GM23338 (cell line): ENCODE data around the gene TM9SF2. TPM values are rescaled to one million over a fixed set of nuclear protein-coding genes. Genes with fewer than 3 reads are reported as not detected.

Experiments used
- ATAC-seq: fragments of 200-7000 bp; cut with Tn5 transposase; 3 replicates; pipeline ENCODE4 v1.9.1; 2020
- DNase-seq: peaks from one replicate; pipeline ENCODE4 v3.0.0-alpha.2; 2015; ENCODE audit warnings: low spot score
- H2AFZ ChIP-seq: fragments of 200-600 bp; sonication (generic); 2 replicates; pipeline ENCODE4 v1.8.0; 2016; ENCODE audit warnings: antibody characterized with exemption, mild to moderate bottlenecking, moderate library complexity
- H3F3A ChIP-seq: fragments of 200-600 bp; sonication (generic); replicated peaks from 2 replicates; pipeline ENCODE4 v1.8.0; 2017; ENCODE audit warnings: antibody characterized with exemption, mixed run types, low read depth
- H3K27ac ChIP-seq: fragments of 200-600 bp; sonication (generic); 2 replicates; pipeline ENCODE4 v1.6.1; 2016; ENCODE audit warnings: low read depth
- H3K27me3 ChIP-seq: fragments of 200-600 bp; sonication (generic); 2 replicates; pipeline ENCODE4 v1.8.0; 2016; ENCODE audit warnings: mild to moderate bottlenecking, mixed run types, moderate library complexity; ENCODE audit not compliant: insufficient read depth
- H3K36me3 ChIP-seq: fragments of 200-600 bp; sonication (generic); 2 replicates; pipeline ENCODE4 v1.8.0; 2016; ENCODE audit warnings: mild to moderate bottlenecking; ENCODE audit not compliant: insufficient read depth
- H3K4me1 ChIP-seq: fragments of 200-600 bp; sonication (generic); 2 replicates; pipeline ENCODE4 v1.8.0; 2016; ENCODE audit warnings: mild to moderate bottlenecking, moderate library complexity; ENCODE audit not compliant: insufficient read depth
- H3K4me2 ChIP-seq: fragments of 200-600 bp; sonication (generic); 2 replicates; pipeline ENCODE4 v1.7.1; 2017; ENCODE audit warnings: mixed run types
- H3K4me3 ChIP-seq: fragments of 200-600 bp; sonication (generic); 2 replicates; pipeline ENCODE4 v1.6.1; 2016; ENCODE audit warnings: mixed run types
- H3K79me2 ChIP-seq: fragments of 200-600 bp; sonication (generic); replicated peaks from 2 replicates; pipeline ENCODE4 v1.8.0; 2017; ENCODE audit warnings: mild to moderate bottlenecking; ENCODE audit not compliant: insufficient read depth
- H3K9me2 ChIP-seq: fragments of 200-600 bp; sonication (generic); 2 replicates; pipeline ENCODE4 v1.8.0; 2017; ENCODE audit not compliant: insufficient read depth
- H4K20me1 ChIP-seq: fragments of 200-600 bp; sonication (generic); replicated peaks from 2 replicates; pipeline ENCODE4 v1.8.0; 2017; ENCODE audit warnings: mild to moderate bottlenecking; ENCODE audit not compliant: insufficient read depth
- H3K27ac Mint-ChIP-seq: 2 replicates; pipeline ENCODE4 v1.8.0; 2020; ENCODE audit warnings: inconsistent platforms, mild to moderate bottlenecking, moderate library complexity, mixed read lengths
- H3K27me3 Mint-ChIP-seq: 3 replicates; pipeline ENCODE4 v1.8.0; 2022; ENCODE audit warnings: low read depth, mild to moderate bottlenecking, moderate library complexity, mixed read lengths, inconsistent platforms; ENCODE audit not compliant: insufficient read depth, poor library complexity
- H3K36me3 Mint-ChIP-seq: 3 replicates; pipeline ENCODE4 v1.8.0; 2021; ENCODE audit warnings: low read depth, mild to moderate bottlenecking, inconsistent platforms, moderate library complexity, mixed read lengths
- H3K4me1 Mint-ChIP-seq: 3 replicates; pipeline ENCODE4 v1.8.0; 2020; ENCODE audit warnings: mild to moderate bottlenecking, inconsistent platforms, mixed read lengths
- H3K4me3 Mint-ChIP-seq: 3 replicates; pipeline ENCODE4 v1.8.0; 2021; ENCODE audit warnings: moderate library complexity, mild to moderate bottlenecking, inconsistent platforms, mixed read lengths
- H3K9me3 Mint-ChIP-seq: 3 replicates; pipeline ENCODE4 v1.8.0; 2020; ENCODE audit warnings: moderate library complexity, mild to moderate bottlenecking, inconsistent platforms, mixed read lengths
- JUNB ChIP-seq: IDR thresholded peaks from one replicate; pipeline ENCODE4 v1.6.1; 2016; ENCODE audit warnings: antibody characterized with exemption; ENCODE audit not compliant: unreplicated experiment
- NANOG ChIP-seq: IDR thresholded peaks from 2 replicates; pipeline ENCODE4 v1.6.1; 2016; ENCODE audit warnings: antibody characterized with exemption, borderline replicate concordance
- POLR2AphosphoS5 ChIP-seq: IDR thresholded peaks from 2 replicates; pipeline ENCODE4 v1.6.1; 2016; ENCODE audit warnings: antibody characterized with exemption, low read depth
- STAT1 ChIP-seq: IDR thresholded peaks from one replicate; pipeline ENCODE4 v1.6.1; 2016; ENCODE audit warnings: antibody characterized with exemption; ENCODE audit not compliant: unreplicated experiment
- ZNF331 ChIP-seq: fragments of 250-450 bp; sonication (Bioruptor Pico); IDR thresholded peaks from 2 replicates; pipeline ENCODE4 v1.5.0; 2020; ENCODE audit warnings: low read depth, mild to moderate bottlenecking, moderate library complexity
- polyA plus RNA-seq: library from polyadenylated mRNA; unstranded; fragments of >200 nt; fragmentation: Nextera tagmentation; extraction: Ambion mirVana; gene quantifications from 2 replicates; pipeline ENCODE4 v1.2.1, GENCODE V29; 2016
- total RNA-seq: library from RNA; depleted of rRNA; stranded (reverse); fragments of >200 nt; shearing (Covaris generic); gene quantifications from 2 replicates; pipeline ENCODE4 v1.2.3, GENCODE V29; 2014
- TF ChIP-seq, protein P1 (sequence below), 2 experiments: fragments of 200-600 bp in 1 of 2; sonication (generic) in 1 of 2; conservative IDR thresholded peaks; 2 replicates each; pipeline versions ENCODE4 v1.5.1 to v1.6.1; 2016 to 2017; ENCODE audit warnings: antibody characterized with exemption in 2 of 2, low read depth in 2 of 2, mild to moderate bottlenecking in 2 of 2, moderate library complexity in 1 of 2
- TF ChIP-seq, protein P2 (sequence below): IDR thresholded peaks from 2 replicates; pipeline ENCODE4 v1.6.1; 2016; ENCODE audit warnings: antibody characterized with exemption
- TF ChIP-seq, protein P3 (sequence below): fragments of 250-450 bp; sonication (Bioruptor Pico); IDR thresholded peaks from 2 replicates; pipeline ENCODE4 v1.5.0; 2020; ENCODE audit warnings: mild to moderate bottlenecking, moderate library complexity

TM9SF2 gene
- total and polyA plus RNA-seq, 2 experiments from 2014 or later, result 50.5 to 115 TPM

DNA sequence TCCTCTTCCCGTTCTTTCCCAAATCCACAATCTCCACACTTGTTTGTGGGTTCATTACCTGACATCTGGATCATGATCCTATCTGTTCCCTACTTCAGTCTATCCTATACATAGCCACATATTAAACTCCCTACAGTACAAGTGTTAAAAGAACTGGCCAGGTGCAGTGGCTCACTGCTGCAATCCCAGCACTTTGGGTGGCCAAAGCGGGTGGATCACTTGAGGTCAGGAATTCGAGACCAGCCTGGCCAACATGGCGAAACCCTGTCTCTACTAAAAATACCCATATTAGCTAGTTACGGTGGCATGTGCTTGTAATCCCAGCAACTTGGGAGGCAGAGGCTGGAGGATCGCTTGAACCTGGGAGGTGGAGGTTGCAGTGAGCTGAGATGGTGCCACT, 88.3 kb downstream of the TM9SF2 start:
- no peaks in the 10 kb centered on the region for H4K20me1 ChIP-seq
- H3K4me3 ChIP-seq, result no peak overlapping the region
- TF ChIP-seq JUNB, result no peak
- TF ChIP-seq STAT1, result no peak
- TF ChIP-seq, protein P1, sequence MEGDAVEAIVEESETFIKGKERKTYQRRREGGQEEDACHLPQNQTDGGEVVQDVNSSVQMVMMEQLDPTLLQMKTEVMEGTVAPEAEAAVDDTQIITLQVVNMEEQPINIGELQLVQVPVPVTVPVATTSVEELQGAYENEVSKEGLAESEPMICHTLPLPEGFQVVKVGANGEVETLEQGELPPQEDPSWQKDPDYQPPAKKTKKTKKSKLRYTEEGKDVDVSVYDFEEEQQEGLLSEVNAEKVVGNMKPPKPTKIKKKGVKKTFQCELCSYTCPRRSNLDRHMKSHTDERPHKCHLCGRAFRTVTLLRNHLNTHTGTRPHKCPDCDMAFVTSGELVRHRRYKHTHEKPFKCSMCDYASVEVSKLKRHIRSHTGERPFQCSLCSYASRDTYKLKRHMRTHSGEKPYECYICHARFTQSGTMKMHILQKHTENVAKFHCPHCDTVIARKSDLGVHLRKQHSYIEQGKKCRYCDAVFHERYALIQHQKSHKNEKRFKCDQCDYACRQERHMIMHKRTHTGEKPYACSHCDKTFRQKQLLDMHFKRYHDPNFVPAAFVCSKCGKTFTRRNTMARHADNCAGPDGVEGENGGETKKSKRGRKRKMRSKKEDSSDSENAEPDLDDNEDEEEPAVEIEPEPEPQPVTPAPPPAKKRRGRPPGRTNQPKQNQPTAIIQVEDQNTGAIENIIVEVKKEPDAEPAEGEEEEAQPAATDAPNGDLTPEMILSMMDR (conservative IDR thresholded peaks at IDR 0.05; ENCODE audit: low read depth in 2 of 2), result no peak
- TF ChIP-seq, protein P2, sequence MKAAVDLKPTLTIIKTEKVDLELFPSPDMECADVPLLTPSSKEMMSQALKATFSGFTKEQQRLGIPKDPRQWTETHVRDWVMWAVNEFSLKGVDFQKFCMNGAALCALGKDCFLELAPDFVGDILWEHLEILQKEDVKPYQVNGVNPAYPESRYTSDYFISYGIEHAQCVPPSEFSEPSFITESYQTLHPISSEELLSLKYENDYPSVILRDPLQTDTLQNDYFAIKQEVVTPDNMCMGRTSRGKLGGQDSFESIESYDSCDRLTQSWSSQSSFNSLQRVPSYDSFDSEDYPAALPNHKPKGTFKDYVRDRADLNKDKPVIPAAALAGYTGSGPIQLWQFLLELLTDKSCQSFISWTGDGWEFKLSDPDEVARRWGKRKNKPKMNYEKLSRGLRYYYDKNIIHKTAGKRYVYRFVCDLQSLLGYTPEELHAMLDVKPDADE, result no peak
- TF ChIP-seq ZNF331, result no peak
- TF ChIP-seq NANOG, result no peak
- no peaks in the 10 kb centered on the region for H3K4me1 ChIP-seq
- no peaks in the 10 kb centered on the region for H3K9me2 ChIP-seq
- no peaks in the 10 kb centered on the region for H3K9me3 Mint-ChIP-seq
- H3F3A ChIP-seq, result no peaks in the 10 kb centered on the region
- peaks cover 2% of the 10 kb centered on the region; the same call in 1 of the 3 replicates for H3K4me1 Mint-ChIP-seq
- no peak overlapping the region for H3K27ac ChIP-seq
- ATAC-seq (no peak), DNase-seq (no peak)
- 0 out of 2 replicates have a peak overlapping the region, but pooled peaks have one; percentile 2 for H2AFZ ChIP-seq
- no peaks in the 10 kb centered on the region for H3K36me3 ChIP-seq
- no peaks in the 10 kb centered on the region for H3K27me3 ChIP-seq
- H3K27ac Mint-ChIP-seq, result no peak overlapping the region
- no peaks in the 10 kb centered on the region for H3K27me3 Mint-ChIP-seq
- H3K79me2 ChIP-seq, result no peaks in the 10 kb centered on the region
- no peak overlapping the region for H3K4me3 Mint-ChIP-seq
- H3K36me3 Mint-ChIP-seq, result no peaks in the 10 kb centered on the region
- H3K4me2 ChIP-seq, result no peak overlapping the region

- H3K4me3 ChIP-seq, result no peak overlapping the region
- no peaks in the 10 kb centered on the region for H4K20me1 ChIP-seq
- peak overlapping the region; percentile 90 for H2AFZ ChIP-seq
- Mint-ChIP-seq H3K4me3 (no peak overlapping the region), H3K27me3 (peaks cover 2% of the 10 kb centered on the region), H3K4me1 (peaks cover 2% of the 10 kb centered on the region; the same call in 1 of the 3 replicates), H3K36me3 (no peaks in the 10 kb centered on the region), H3K27ac (no peak overlapping the region), H3K9me3 (no peaks in the 10 kb centered on the region)
- no peak overlapping the region for H3K4me2 ChIP-seq
- no peaks in the 10 kb centered on the region for H3K27me3 ChIP-seq
- H3K4me1 ChIP-seq, result no peaks in the 10 kb centered on the region
- H3K9me2 ChIP-seq, result no peaks in the 10 kb centered on the region
- no peaks in the 10 kb centered on the region for H3F3A ChIP-seq
- ATAC-seq, result no peak
- H3K79me2 ChIP-seq, result no peaks in the 10 kb centered on the region
- DNase-seq, result no peak
- no peaks in the 10 kb centered on the region for H3K36me3 ChIP-seq
- H3K27ac ChIP-seq, result no peak overlapping the region
- TF ChIP-seq, protein P3, sequence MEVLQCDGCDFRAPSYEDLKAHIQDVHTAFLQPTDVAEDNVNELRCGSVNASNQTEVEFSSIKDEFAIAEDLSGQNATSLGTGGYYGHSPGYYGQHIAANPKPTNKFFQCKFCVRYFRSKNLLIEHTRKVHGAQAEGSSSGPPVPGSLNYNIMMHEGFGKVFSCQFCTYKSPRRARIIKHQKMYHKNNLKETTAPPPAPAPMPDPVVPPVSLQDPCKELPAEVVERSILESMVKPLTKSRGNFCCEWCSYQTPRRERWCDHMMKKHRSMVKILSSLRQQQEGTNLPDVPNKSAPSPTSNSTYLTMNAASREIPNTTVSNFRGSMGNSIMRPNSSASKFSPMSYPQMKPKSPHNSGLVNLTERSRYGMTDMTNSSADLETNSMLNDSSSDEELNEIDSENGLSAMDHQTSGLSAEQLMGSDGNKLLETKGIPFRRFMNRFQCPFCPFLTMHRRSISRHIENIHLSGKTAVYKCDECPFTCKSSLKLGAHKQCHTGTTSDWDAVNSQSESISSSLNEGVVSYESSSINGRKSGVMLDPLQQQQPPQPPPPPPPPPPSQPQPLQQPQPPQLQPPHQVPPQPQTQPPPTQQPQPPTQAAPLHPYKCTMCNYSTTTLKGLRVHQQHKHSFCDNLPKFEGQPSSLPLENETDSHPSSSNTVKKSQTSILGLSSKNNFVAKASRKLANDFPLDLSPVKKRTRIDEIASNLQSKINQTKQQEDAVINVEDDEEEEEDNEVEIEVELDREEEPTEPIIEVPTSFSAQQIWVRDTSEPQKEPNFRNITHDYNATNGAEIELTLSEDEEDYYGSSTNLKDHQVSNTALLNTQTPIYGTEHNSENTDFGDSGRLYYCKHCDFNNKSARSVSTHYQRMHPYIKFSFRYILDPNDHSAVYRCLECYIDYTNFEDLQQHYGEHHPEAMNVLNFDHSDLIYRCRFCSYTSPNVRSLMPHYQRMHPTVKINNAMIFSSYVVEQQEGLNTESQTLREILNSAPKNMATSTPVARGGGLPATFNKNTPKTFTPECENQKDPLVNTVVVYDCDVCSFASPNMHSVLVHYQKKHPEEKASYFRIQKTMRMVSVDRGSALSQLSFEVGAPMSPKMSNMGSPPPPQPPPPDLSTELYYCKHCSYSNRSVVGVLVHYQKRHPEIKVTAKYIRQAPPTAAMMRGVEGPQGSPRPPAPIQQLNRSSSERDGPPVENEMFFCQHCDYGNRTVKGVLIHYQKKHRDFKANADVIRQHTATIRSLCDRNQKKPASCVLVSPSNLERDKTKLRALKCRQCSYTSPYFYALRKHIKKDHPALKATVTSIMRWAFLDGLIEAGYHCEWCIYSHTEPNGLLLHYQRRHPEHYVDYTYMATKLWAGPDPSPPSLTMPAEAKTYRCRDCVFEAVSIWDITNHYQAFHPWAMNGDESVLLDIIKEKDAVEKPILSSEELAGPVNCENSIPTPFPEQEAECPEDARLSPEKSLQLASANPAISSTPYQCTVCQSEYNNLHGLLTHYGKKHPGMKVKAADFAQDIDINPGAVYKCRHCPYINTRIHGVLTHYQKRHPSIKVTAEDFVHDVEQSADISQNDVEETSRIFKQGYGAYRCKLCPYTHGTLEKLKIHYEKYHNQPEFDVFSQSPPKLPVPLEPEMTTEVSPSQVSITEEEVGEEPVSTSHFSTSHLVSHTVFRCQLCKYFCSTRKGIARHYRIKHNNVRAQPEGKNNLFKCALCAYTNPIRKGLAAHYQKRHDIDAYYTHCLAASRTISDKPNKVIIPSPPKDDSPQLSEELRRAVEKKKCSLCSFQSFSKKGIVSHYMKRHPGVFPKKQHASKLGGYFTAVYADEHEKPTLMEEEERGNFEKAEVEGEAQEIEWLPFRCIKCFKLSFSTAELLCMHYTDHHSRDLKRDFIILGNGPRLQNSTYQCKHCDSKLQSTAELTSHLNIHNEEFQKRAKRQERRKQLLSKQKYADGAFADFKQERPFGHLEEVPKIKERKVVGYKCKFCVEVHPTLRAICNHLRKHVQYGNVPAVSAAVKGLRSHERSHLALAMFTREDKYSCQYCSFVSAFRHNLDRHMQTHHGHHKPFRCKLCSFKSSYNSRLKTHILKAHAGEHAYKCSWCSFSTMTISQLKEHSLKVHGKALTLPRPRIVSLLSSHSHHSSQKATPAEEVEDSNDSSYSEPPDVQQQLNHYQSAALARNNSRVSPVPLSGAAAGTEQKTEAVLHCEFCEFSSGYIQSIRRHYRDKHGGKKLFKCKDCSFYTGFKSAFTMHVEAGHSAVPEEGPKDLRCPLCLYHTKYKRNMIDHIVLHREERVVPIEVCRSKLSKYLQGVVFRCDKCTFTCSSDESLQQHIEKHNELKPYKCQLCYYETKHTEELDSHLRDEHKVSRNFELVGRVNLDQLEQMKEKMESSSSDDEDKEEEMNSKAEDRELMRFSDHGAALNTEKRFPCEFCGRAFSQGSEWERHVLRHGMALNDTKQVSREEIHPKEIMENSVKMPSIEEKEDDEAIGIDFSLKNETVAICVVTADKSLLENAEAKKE (CRISPR knock-in tag), result no peak
- TF ChIP-seq, protein P1 (conservative IDR thresholded peaks at IDR 0.05; ENCODE audit: low read depth in 2 of 2), result no peak
- TF ChIP-seq, protein P2, result no peak
- no peak for TF ChIP-seq POLR2AphosphoS5
- no peak for TF ChIP-seq STAT1
- no peak for TF ChIP-seq ZNF331
Measured at GRCh38 chr13:99590519-99591011, 89.3 kb downstream of the TM9SF2 start.
